IMR-90 (cell line): ENCODE data around the gene SDK1. TPM values are rescaled to one million over a fixed set of nuclear protein-coding genes. Genes with fewer than 3 reads are reported as not detected.

ENCODE experiments used
- ATAC-seq: fragments of 200-7000 bp; cut with Tn5 transposase; 2 replicates; pipeline ENCODE4 v1.9.1; 2020; ENCODE audit warnings: low read depth, mild to moderate bottlenecking, moderate library complexity
- BruUV-seq: library from RNA; stranded (reverse); fragments of 400-500 nt; replicated peaks from 2 replicates; lab custom pipeline; 2021; lab: Mats Ljungman, UMichigan
- CTCF ChIA-PET: fragments of 300-600 bp; formaldehyde crosslinking; extraction: SDS; loops from one replicate; lab custom pipeline; 2021; ENCODE audit warnings: antibody characterized with exemption; lab: Yijun Ruan, JAX
- POLR2A ChIA-PET: fragments of 300-600 bp; sonication (Branson Sonifier 250); formaldehyde crosslinking; loops from one replicate; lab custom pipeline; 2022; ENCODE audit warnings: antibody characterized with exemption; ENCODE audit not compliant: unreplicated experiment; lab: Charles Lee
- DNase-seq: peaks from one replicate; pipeline ENCODE4 v3.0.0; 2013
- H2AFZ ChIP-seq: replicated peaks from 2 replicates; pipeline ENCODE3; 2013; ENCODE audit warnings: low read length, mild to moderate bottlenecking; ENCODE audit not compliant: poor library complexity
- H2AK5ac ChIP-seq: 2 replicates; pipeline ENCODE4 v1.6.1; 2013; ENCODE audit warnings: low read depth, low read length, inconsistent platforms
- H2AK9ac ChIP-seq: replicated peaks from 2 replicates; pipeline ENCODE3; 2013; ENCODE audit warnings: mild to moderate bottlenecking, low read depth, low read length, moderate library complexity; ENCODE audit not compliant: poor library complexity
- H2BK120ac ChIP-seq: 2 replicates; pipeline ENCODE4 v1.6.1; 2013; ENCODE audit warnings: low read depth, low read length, inconsistent platforms
- H2BK15ac ChIP-seq: 3 replicates; pipeline ENCODE4 v1.6.1; 2013; ENCODE audit warnings: low read depth, low read length, inconsistent platforms
- H2BK20ac ChIP-seq: 2 replicates; pipeline ENCODE4 v1.6.1; 2013; ENCODE audit warnings: low read depth, mild to moderate bottlenecking, inconsistent platforms, low read length, moderate library complexity
- H2BK5ac ChIP-seq: 2 replicates; pipeline ENCODE4 v1.6.1; 2013; ENCODE audit warnings: mild to moderate bottlenecking, low read depth, low read length, inconsistent platforms; ENCODE audit not compliant: poor library complexity, severe bottlenecking
- H3K14ac ChIP-seq: replicated peaks from 2 replicates; pipeline ENCODE4 v1.6.1; 2013; ENCODE audit warnings: low read depth, low read length, inconsistent platforms
- H3K18ac ChIP-seq: 2 replicates; pipeline ENCODE4 v1.6.1; 2013; ENCODE audit warnings: low read depth, low read length, control low read depth
- H3K23ac ChIP-seq: 2 replicates; pipeline ENCODE4 v1.6.1; 2013; ENCODE audit warnings: low read depth, low read length, inconsistent platforms
- H3K27ac ChIP-seq: 2 replicates; pipeline ENCODE4 v1.5.1; 2013; ENCODE audit warnings: mild to moderate bottlenecking, control low read depth, low read length; ENCODE audit not compliant: insufficient read depth
- H3K27me3 ChIP-seq: 2 replicates; pipeline ENCODE4 v1.6.1; 2013; ENCODE audit warnings: low read length; ENCODE audit not compliant: control insufficient read depth, insufficient read depth
- H3K36me3 ChIP-seq: 2 replicates; pipeline ENCODE4 v1.6.1; 2013; ENCODE audit warnings: low read length, mixed read lengths; ENCODE audit not compliant: control insufficient read depth, insufficient read depth
- H3K4ac ChIP-seq: 2 replicates; pipeline ENCODE4 v1.6.1; 2013; ENCODE audit warnings: low read depth, low read length, inconsistent platforms
- H3K4me1 ChIP-seq: 2 replicates; pipeline ENCODE4 v1.6.1; 2013; ENCODE audit warnings: low read length, mixed read lengths; ENCODE audit not compliant: control insufficient read depth, insufficient read depth
- H3K4me2 ChIP-seq: 2 replicates; pipeline ENCODE4 v1.6.1; 2013; ENCODE audit warnings: low read depth, mild to moderate bottlenecking, control low read depth, low read length, moderate library complexity
- H3K4me3 ChIP-seq: 2 replicates; pipeline ENCODE4 v1.5.1; 2013; ENCODE audit warnings: low read depth, mild to moderate bottlenecking, control low read depth, low read length, moderate library complexity; ENCODE audit not compliant: insufficient read depth
- H3K56ac ChIP-seq: 2 replicates; pipeline ENCODE4 v1.6.1; 2013; ENCODE audit warnings: low read length, inconsistent platforms; ENCODE audit not compliant: insufficient read depth; ENCODE audit errors: extremely low read depth
- H3K79me1 ChIP-seq, 2 experiments: 2 replicates each; pipeline ENCODE4 v1.6.1; 2013; ENCODE audit warnings: low read length in 2 of 2, inconsistent platforms in 1 of 2, low read depth in 1 of 2
- H3K9ac ChIP-seq: 2 replicates; pipeline ENCODE4 v1.6.1; 2013; ENCODE audit warnings: low read depth, low read length, control low read depth
- H3K9me1 ChIP-seq: 2 replicates; pipeline ENCODE4 v1.6.1; 2013; ENCODE audit warnings: low read length, inconsistent platforms; ENCODE audit not compliant: insufficient read depth
- H3K9me3 ChIP-seq: 2 replicates; pipeline ENCODE4 v1.6.1; 2013; ENCODE audit warnings: low read length; ENCODE audit not compliant: control insufficient read depth, insufficient read depth
- H4K20me1 ChIP-seq: 2 replicates; pipeline ENCODE4 v1.6.1; 2013; ENCODE audit warnings: low read length, inconsistent platforms; ENCODE audit not compliant: insufficient read depth
- H4K5ac ChIP-seq: 2 replicates; pipeline ENCODE4 v1.6.1; 2013; ENCODE audit warnings: mild to moderate bottlenecking, low read depth, low read length, control low read depth
- H4K8ac ChIP-seq, 2 experiments: 2 replicates each; pipeline ENCODE4 v1.6.1; 2013; ENCODE audit warnings: low read depth in 2 of 2, low read length in 2 of 2, control low read depth in 1 of 2, inconsistent platforms in 1 of 2
- H4K91ac ChIP-seq: 2 replicates; pipeline ENCODE4 v1.6.1; 2013; ENCODE audit warnings: low read depth, low read length, inconsistent platforms; ENCODE audit not compliant: insufficient read depth
- BHLHE40 ChIP-seq: fragments of 150-350 bp; IDR thresholded peaks from 2 replicates; pipeline ENCODE4 v1.6.1; 2016; ENCODE audit warnings: mild to moderate bottlenecking, low read depth, low read length
- CEBPB ChIP-seq: IDR thresholded peaks from 2 replicates; pipeline ENCODE4 v1.6.1; 2012; ENCODE audit warnings: low read depth, low read length, improper control_type of control experiment
- CHD1 ChIP-seq: IDR thresholded peaks from 2 replicates; pipeline ENCODE4 v1.6.1; 2012; ENCODE audit warnings: low read depth, low read length, improper control_type of control experiment
- FOS ChIP-seq: fragments of 150-350 bp; IDR thresholded peaks from 2 replicates; pipeline ENCODE4 v1.6.1; 2016; ENCODE audit warnings: low read depth, low read length
- MXI1 ChIP-seq: IDR thresholded peaks from 2 replicates; pipeline ENCODE4 v1.6.1; 2012; ENCODE audit warnings: low read depth, mild to moderate bottlenecking, low read length, moderate library complexity, borderline replicate concordance
- NFE2L2 ChIP-seq: fragments of 150-350 bp; IDR thresholded peaks from 2 replicates; pipeline ENCODE4 v1.6.1; 2016; ENCODE audit warnings: low read depth, mild to moderate bottlenecking, low read length
- POLR2A ChIP-seq: IDR thresholded peaks from 2 replicates; pipeline ENCODE4 v1.6.1; 2012; ENCODE audit warnings: mild to moderate bottlenecking, low read depth, low read length
- RAD21 ChIP-seq: IDR thresholded peaks from 2 replicates; pipeline ENCODE4 v1.6.1; 2012; ENCODE audit warnings: low read length, improper control_type of control experiment
- RCOR1 ChIP-seq: IDR thresholded peaks from 2 replicates; pipeline ENCODE4 v1.6.1; 2012; ENCODE audit warnings: mild to moderate bottlenecking, low read length, improper control_type of control experiment; ENCODE audit not compliant: insufficient replicate concordance
- RFX5 ChIP-seq: IDR thresholded peaks from 2 replicates; pipeline ENCODE4 v1.8.0; 2012; ENCODE audit warnings: low read depth, mild to moderate bottlenecking, low read length, moderate library complexity
- WGBS, 2 experiments: methylation state at CpG; one replicate each; pipeline versions ENCODE4 v1.1.5 to v1.1.7; 2013; ENCODE audit warnings: missing lambda C conversion rate in 2 of 2; ENCODE audit not compliant: insufficient read length in 1 of 2; ENCODE audit errors: extremely low coverage in 2 of 2; 5-methylcytosine and 5-hydroxymethylcytosine counted together
- dilution Hi-C: fragments of 300-500 bp; cut with HindIII; formaldehyde crosslinking; loops from one replicate; pipeline ENCODE4 v1.14.3; 2018; ENCODE audit warnings: low sequenced_read_pairs; ENCODE audit not compliant: unreplicated experiment
- in situ Hi-C: fragments of 300-500 bp; cut with MboI; formaldehyde crosslinking; loops from 3 replicates; pipeline ENCODE4 v1.14.3; 2019; ENCODE audit warnings: low sequenced_read_pairs, inconsistent platforms, mixed read lengths
- intact Hi-C: fragments of 100-400 bp; cut with micrococcal nuclease; formaldehyde crosslinking; loops from 2 replicates; pipeline ENCODE4 v1.10.0; 2022
- polyA plus RNA-seq, 3 experiments: library from polyadenylated mRNA; depleted of rRNA; stranded (reverse); fragments of >200 nt; gene quantifications; 2 replicates each; pipeline ENCODE4 v1.2.3, GENCODE V29; 2012; ENCODE audit warnings: low replicate concordance in 1 of 3
- total RNA-seq: library from RNA; depleted of rRNA; stranded (reverse); fragments of >200 nt; gene quantifications from 2 replicates; pipeline ENCODE4 v1.2.3, GENCODE V29; 2012
- TF ChIP-seq, protein P1 (sequence below): conservative IDR thresholded peaks from 2 replicates; pipeline ENCODE4 v1.5.1; 2012; ENCODE audit warnings: mild to moderate bottlenecking, low read depth, low read length, improper control_type of control experiment
- TF ChIP-seq, protein P2 (sequence below): fragments of 150-350 bp; IDR thresholded peaks from 2 replicates; pipeline ENCODE4 v1.6.1; 2016; ENCODE audit warnings: low read depth, mild to moderate bottlenecking, low read length, moderate library complexity, borderline replicate concordance

SDK1 gene
- total and polyA plus RNA-seq, 2 of the 4 experiments (the other 2 are of a cell fraction), result 1.5 to 1.6 TPM

DNA sequence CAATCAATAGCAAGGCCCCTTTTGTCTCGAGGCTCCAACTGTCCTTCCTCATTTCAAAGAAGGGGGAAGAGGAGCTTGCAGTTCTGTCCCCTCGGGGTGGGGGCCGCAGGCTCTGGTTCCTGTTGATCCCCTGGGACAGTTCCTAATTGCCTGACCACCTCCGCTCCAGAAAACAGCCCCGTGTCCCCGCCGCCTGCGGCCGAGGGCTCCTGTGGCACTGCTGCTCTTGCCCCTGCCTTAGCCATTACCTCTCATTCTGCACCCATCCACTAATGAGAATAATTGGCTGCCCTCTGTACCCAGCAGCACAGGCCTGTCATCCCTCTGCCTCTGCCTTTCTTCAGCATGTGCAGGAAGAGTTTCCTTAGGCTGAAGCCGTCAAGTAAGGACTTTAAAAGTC lies 712.7 kb downstream of the SDK1 start:
- ATAC-seq, result no peak
- no peak overlapping the region for H2BK120ac ChIP-seq
- no peak overlapping the region for H3K18ac ChIP-seq
- no peaks in the 10 kb centered on the region for H3K27me3 ChIP-seq
- in situ Hi-C loops, result no loop called here
- dilution Hi-C loops, result no loop called here
- CTCF ChIA-PET, result no interaction called here
- no peak overlapping the region for H2BK15ac ChIP-seq
- no peak overlapping the region for H3K14ac ChIP-seq
- no peak overlapping the region for H4K91ac ChIP-seq
- no peak overlapping the region for H3K27ac ChIP-seq
- no peak overlapping the region for H4K8ac ChIP-seq
- no peaks in the 10 kb centered on the region for H4K20me1 ChIP-seq
- H2AFZ ChIP-seq, result no peak overlapping the region
- H3K4ac ChIP-seq, result no peak overlapping the region
- POLR2A ChIA-PET, result no interaction called here
- peaks cover 10% of the 10 kb centered on the region for H3K9me3 ChIP-seq
- no TSS peak for BruUV-seq
- no peak overlapping the region for H2BK20ac ChIP-seq
- intact Hi-C loops, result no loop called here
- no peak overlapping the region for H4K5ac ChIP-seq
- no peaks in the 10 kb centered on the region for H3K9me1 ChIP-seq
- DNase-seq, result no peak
- no peak overlapping the region for H2BK5ac ChIP-seq
- 93% methylated on average over 6 of the region's 10 CpGs; no CpG with 5 or more reads in 1 of the 2 experiments for WGBS, 2 experiments
- H2AK5ac ChIP-seq, result no peak overlapping the region
- H3K79me1 ChIP-seq, result no peaks in the 10 kb centered on the region
- H3K36me3 ChIP-seq, result no peaks in the 10 kb centered on the region
- H3K9ac ChIP-seq, result no peak overlapping the region
- H3K23ac ChIP-seq, result no peak overlapping the region
- H3K56ac ChIP-seq, result no peak overlapping the region
- H2AK9ac ChIP-seq, result no peak overlapping the region
- H3K4me1 ChIP-seq, result no peaks in the 10 kb centered on the region
- TF ChIP-seq, protein P1, sequence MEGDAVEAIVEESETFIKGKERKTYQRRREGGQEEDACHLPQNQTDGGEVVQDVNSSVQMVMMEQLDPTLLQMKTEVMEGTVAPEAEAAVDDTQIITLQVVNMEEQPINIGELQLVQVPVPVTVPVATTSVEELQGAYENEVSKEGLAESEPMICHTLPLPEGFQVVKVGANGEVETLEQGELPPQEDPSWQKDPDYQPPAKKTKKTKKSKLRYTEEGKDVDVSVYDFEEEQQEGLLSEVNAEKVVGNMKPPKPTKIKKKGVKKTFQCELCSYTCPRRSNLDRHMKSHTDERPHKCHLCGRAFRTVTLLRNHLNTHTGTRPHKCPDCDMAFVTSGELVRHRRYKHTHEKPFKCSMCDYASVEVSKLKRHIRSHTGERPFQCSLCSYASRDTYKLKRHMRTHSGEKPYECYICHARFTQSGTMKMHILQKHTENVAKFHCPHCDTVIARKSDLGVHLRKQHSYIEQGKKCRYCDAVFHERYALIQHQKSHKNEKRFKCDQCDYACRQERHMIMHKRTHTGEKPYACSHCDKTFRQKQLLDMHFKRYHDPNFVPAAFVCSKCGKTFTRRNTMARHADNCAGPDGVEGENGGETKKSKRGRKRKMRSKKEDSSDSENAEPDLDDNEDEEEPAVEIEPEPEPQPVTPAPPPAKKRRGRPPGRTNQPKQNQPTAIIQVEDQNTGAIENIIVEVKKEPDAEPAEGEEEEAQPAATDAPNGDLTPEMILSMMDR, result no peak
- no peak for TF ChIP-seq POLR2A
- TF ChIP-seq RAD21, result no peak
- TF ChIP-seq CEBPB, result no peak
- no peak for TF ChIP-seq NFE2L2
- TF ChIP-seq, protein P2, sequence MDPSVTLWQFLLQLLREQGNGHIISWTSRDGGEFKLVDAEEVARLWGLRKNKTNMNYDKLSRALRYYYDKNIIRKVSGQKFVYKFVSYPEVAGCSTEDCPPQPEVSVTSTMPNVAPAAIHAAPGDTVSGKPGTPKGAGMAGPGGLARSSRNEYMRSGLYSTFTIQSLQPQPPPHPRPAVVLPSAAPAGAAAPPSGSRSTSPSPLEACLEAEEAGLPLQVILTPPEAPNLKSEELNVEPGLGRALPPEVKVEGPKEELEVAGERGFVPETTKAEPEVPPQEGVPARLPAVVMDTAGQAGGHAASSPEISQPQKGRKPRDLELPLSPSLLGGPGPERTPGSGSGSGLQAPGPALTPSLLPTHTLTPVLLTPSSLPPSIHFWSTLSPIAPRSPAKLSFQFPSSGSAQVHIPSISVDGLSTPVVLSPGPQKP, result no peak
- no peak for TF ChIP-seq FOS
- TF ChIP-seq RFX5, result no peak
- no peak for TF ChIP-seq RCOR1
- TF ChIP-seq BHLHE40, result no peak
- no peak for TF ChIP-seq CHD1
- no peak for TF ChIP-seq MXI1
- H3K4me2 ChIP-seq, result no peak overlapping the region
- no peak overlapping the region for H3K4me3 ChIP-seq
